ENCODE results near the gene PRAMEF18.
"Not testable (repeated sequence)": the region's sequence is repeated elsewhere in the genome, so short reads cannot be mapped to it uniquely, and the experiment has no call there.

DNA sequence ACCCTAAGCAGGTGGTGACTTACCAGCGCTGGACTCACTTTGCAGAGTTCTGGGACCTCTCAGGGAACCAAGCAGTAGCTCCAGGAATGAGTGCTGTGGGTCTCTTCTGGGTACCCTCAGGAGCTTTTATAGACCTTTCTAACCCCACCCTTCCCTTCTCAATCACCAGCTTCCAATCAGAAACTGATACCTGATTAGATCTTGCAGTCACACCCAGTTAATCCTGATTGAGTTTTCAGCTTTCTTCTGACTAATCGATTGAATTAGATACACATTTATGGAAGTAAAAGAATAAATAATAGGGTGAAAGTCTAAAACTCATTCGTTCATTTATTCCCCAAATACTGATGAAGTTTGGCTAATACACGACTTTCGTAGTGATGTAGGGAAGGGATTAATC lies 24.6 kb downstream of the PRAMEF18 start, which contains the start of gene PRAMEF13:
- TF ChIP-seq, protein P1, sequence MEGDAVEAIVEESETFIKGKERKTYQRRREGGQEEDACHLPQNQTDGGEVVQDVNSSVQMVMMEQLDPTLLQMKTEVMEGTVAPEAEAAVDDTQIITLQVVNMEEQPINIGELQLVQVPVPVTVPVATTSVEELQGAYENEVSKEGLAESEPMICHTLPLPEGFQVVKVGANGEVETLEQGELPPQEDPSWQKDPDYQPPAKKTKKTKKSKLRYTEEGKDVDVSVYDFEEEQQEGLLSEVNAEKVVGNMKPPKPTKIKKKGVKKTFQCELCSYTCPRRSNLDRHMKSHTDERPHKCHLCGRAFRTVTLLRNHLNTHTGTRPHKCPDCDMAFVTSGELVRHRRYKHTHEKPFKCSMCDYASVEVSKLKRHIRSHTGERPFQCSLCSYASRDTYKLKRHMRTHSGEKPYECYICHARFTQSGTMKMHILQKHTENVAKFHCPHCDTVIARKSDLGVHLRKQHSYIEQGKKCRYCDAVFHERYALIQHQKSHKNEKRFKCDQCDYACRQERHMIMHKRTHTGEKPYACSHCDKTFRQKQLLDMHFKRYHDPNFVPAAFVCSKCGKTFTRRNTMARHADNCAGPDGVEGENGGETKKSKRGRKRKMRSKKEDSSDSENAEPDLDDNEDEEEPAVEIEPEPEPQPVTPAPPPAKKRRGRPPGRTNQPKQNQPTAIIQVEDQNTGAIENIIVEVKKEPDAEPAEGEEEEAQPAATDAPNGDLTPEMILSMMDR (IDR thresholded peaks at IDR 0.05): not testable (repeated sequence)
- not testable (repeated sequence) for TF ChIP-seq POLR2AphosphoS5, POLR2A, EP300 (IDR thresholded peaks at IDR 0.05)
